ENCODE measurements around the gene CYP2C18.

DNA sequence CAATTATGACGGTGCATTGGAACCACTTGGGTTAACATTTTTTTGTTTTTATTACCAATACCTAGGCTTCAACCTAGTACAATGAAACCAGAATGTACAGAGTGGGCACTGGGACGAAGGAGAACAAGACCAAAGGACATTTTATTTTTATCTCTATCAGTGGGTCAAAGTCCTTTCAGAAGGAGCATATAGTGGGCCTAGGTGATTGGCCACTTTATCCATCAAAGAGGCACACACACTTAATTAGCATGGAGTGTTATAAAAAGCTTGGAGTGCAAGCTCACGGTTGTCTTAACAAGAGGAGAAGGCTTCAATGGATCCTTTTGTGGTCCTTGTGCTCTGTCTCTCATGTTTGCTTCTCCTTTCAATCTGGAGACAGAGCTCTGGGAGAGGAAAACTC, 78.9 kb downstream of the CYP2C18 start, which contains the start of gene CYP2C19:
- TF ChIP-seq, protein P1, sequence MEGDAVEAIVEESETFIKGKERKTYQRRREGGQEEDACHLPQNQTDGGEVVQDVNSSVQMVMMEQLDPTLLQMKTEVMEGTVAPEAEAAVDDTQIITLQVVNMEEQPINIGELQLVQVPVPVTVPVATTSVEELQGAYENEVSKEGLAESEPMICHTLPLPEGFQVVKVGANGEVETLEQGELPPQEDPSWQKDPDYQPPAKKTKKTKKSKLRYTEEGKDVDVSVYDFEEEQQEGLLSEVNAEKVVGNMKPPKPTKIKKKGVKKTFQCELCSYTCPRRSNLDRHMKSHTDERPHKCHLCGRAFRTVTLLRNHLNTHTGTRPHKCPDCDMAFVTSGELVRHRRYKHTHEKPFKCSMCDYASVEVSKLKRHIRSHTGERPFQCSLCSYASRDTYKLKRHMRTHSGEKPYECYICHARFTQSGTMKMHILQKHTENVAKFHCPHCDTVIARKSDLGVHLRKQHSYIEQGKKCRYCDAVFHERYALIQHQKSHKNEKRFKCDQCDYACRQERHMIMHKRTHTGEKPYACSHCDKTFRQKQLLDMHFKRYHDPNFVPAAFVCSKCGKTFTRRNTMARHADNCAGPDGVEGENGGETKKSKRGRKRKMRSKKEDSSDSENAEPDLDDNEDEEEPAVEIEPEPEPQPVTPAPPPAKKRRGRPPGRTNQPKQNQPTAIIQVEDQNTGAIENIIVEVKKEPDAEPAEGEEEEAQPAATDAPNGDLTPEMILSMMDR (IDR thresholded peaks at IDR 0.05; ENCODE audit: poor library complexity, severe bottlenecking), result no peak
- no peak for TF ChIP-seq POLR2AphosphoS5 (IDR thresholded peaks at IDR 0.05)
- TF ChIP-seq TAF1 (IDR thresholded peaks at IDR 0.05; ENCODE audit: low read depth), result no peak
- TF ChIP-seq EZH2 (IDR thresholded peaks at IDR 0.05; ENCODE audit: borderline replicate concordance, insufficient read depth, low read length, poor library complexity, severe bottlenecking), result no peak
